ENCODE measurements around the gene CD248. TPM values are rescaled to one million over a fixed set of nuclear protein-coding genes. Genes with fewer than 3 reads are reported as not detected.

The CD248 gene
- total and polyA plus RNA-seq, 8 donors = 69.8 to 128 (median 92.4) TPM

GRCh38 chr11:66275984-66276612, 40.7 kb downstream of the CD248 start:
- DNase-seq (no peak), ATAC-seq (no peak)
- Histone ChIP-seq H3K4me3 (no peak overlapping the region), H3K9me3 (no peaks in the 10 kb centered on the region), H3K36me3 (peaks cover 0 to 58% of the 10 kb centered on the region in 2 donors), H3K27me3 (peaks cover 0 to 14% of the 10 kb centered on the region in 2 donors), H3K4me1 (peaks cover 3 to 17% of the 10 kb centered on the region in 2 donors), H3K27ac (no peak overlapping the region)
- intact Hi-C loops (cut with DNase I) = no loop called here
- TF ChIP-seq, protein P1, sequence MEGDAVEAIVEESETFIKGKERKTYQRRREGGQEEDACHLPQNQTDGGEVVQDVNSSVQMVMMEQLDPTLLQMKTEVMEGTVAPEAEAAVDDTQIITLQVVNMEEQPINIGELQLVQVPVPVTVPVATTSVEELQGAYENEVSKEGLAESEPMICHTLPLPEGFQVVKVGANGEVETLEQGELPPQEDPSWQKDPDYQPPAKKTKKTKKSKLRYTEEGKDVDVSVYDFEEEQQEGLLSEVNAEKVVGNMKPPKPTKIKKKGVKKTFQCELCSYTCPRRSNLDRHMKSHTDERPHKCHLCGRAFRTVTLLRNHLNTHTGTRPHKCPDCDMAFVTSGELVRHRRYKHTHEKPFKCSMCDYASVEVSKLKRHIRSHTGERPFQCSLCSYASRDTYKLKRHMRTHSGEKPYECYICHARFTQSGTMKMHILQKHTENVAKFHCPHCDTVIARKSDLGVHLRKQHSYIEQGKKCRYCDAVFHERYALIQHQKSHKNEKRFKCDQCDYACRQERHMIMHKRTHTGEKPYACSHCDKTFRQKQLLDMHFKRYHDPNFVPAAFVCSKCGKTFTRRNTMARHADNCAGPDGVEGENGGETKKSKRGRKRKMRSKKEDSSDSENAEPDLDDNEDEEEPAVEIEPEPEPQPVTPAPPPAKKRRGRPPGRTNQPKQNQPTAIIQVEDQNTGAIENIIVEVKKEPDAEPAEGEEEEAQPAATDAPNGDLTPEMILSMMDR (IDR thresholded peaks at IDR 0.05) = no peak

- Histone ChIP-seq H3K4me3 (no peak overlapping the region), H3K36me3 (peaks cover 0 to 58% of the 10 kb centered on the region in 2 donors), H3K27me3 (peaks cover 0 to 14% of the 10 kb centered on the region in 2 donors), H3K4me1 (peaks cover 3 to 20% of the 10 kb centered on the region in 2 donors), H3K27ac (no peak overlapping the region), H3K9me3 (no peaks in the 10 kb centered on the region)
- intact Hi-C loops (cut with DNase I) = no loop called here
- TF ChIP-seq, protein P1 (IDR thresholded peaks at IDR 0.05) = no peak
- ATAC-seq (no peak), DNase-seq (no peak)
Measured at GRCh38 chr11:66275396-66275795, 41.4 kb downstream of the CD248 start.

GRCh38 chr11:66274219-66274618, 42.6 kb downstream of the CD248 start:
- H3K36me3 ChIP-seq = peaks cover 0 to 58% of the 10 kb centered on the region in 2 donors
- no peaks in the 10 kb centered on the region for H3K9me3 ChIP-seq
- H3K27ac ChIP-seq = no peak overlapping the region
- intact Hi-C loops (cut with DNase I) = no loop called here
- no peak for DNase-seq
- peaks cover 9 to 31% of the 10 kb centered on the region in 2 donors for H3K4me1 ChIP-seq
- no peak for ATAC-seq
- peaks cover 0 to 14% of the 10 kb centered on the region in 2 donors for H3K27me3 ChIP-seq
- TF ChIP-seq, protein P1 (IDR thresholded peaks at IDR 0.05) = no peak
- H3K4me3 ChIP-seq = no peak overlapping the region

- TF ChIP-seq, protein P1 (IDR thresholded peaks at IDR 0.05) = no peak
- no peak for ATAC-seq
- Histone ChIP-seq H3K9me3 (no peaks in the 10 kb centered on the region), H3K4me3 (no peak overlapping the region), H3K27me3 (peaks cover 0 to 3% of the 10 kb centered on the region in 2 donors), H3K36me3 (peaks cover 0 to 58% of the 10 kb centered on the region in 2 donors), H3K4me1 (peaks cover 8 to 32% of the 10 kb centered on the region in 2 donors), H3K27ac (no peak overlapping the region)
- no peak for DNase-seq
- intact Hi-C loops (cut with DNase I) = no loop called here
Measured at GRCh38 chr11:66272596-66272995, 44.2 kb downstream of the CD248 start.

- H3K36me3 ChIP-seq = peaks cover 0 to 55% of the 10 kb centered on the region in 2 donors
- peaks cover 8 to 30% of the 10 kb centered on the region in 2 donors for H3K4me1 ChIP-seq
- intact Hi-C loops (cut with DNase I) = no loop called here
- no peaks in the 10 kb centered on the region for H3K27me3 ChIP-seq
- TF ChIP-seq, protein P1 (IDR thresholded peaks at IDR 0.05) = no peak
- no peak overlapping the region for H3K4me3 ChIP-seq
- no peak overlapping the region for H3K27ac ChIP-seq
- DNase-seq (no peak), ATAC-seq (no peak)
- no peaks in the 10 kb centered on the region for H3K9me3 ChIP-seq
Measured at GRCh38 chr11:66271816-66272215, 45.0 kb downstream of the CD248 start.

All from left lung (tissue), 10 donors.